ENCODE measurements around the gene COL19A1.

Gene COL19A1

GRCh38 chr6:70060680-70061079 lies 194.3 kb downstream of the COL19A1 start:
- no peak for DNase-seq (ENCODE audit: low read depth)

GRCh38 chr6:70061546-70061945 lies 195.2 kb downstream of the COL19A1 start:
- no peak for DNase-seq (ENCODE audit: low read depth)

GRCh38 chr6:70062010-70062409 lies 195.7 kb downstream of the COL19A1 start:
- no peak for DNase-seq (ENCODE audit: low read depth)

GRCh38 chr6:70072540-70073179 lies 206.3 kb downstream of the COL19A1 start:
- DNase-seq (ENCODE audit: low read depth): no peak

GRCh38 chr6:70073637-70074036 lies 207.3 kb downstream of the COL19A1 start:
- DNase-seq (ENCODE audit: low read depth): no peak

- no peak for DNase-seq (ENCODE audit: low read depth)
Observed at GRCh38 chr6:70079241-70079640, 212.9 kb downstream of the COL19A1 start.

- no peak for DNase-seq (ENCODE audit: low read depth)
Observed at GRCh38 chr6:70080443-70081070, 214.2 kb downstream of the COL19A1 start.

- no peak for DNase-seq (ENCODE audit: low read depth)
Observed at GRCh38 chr6:70082830-70083229, 216.5 kb downstream of the COL19A1 start.

GRCh38 chr6:70086806-70087205 lies 220.4 kb downstream of the COL19A1 start:
- DNase-seq (ENCODE audit: low read depth): no peak

GRCh38 chr6:70094156-70094555 lies 227.8 kb downstream of the COL19A1 start:
- DNase-seq (ENCODE audit: low read depth): no peak

- no peak for DNase-seq (ENCODE audit: low read depth)
Observed at GRCh38 chr6:70099732-70100131, 233.4 kb downstream of the COL19A1 start.

GRCh38 chr6:70103798-70104197 lies 237.4 kb downstream of the COL19A1 start:
- DNase-seq (ENCODE audit: low read depth): no peak

GRCh38 chr6:70107852-70108629 lies 241.7 kb downstream of the COL19A1 start:
- DNase-seq (ENCODE audit: low read depth): no peak

GRCh38 chr6:70110126-70111022 lies 244.0 kb downstream of the COL19A1 start:
- DNase-seq (ENCODE audit: low read depth): no peak

- no peak for DNase-seq (ENCODE audit: low read depth)
Observed at GRCh38 chr6:70111737-70112136, 245.4 kb downstream of the COL19A1 start.

- DNase-seq (ENCODE audit: low read depth): no peak
Observed at GRCh38 chr6:70112716-70113115, 246.4 kb downstream of the COL19A1 start.

GRCh38 chr6:70113171-70113570 lies 246.8 kb downstream of the COL19A1 start:
- DNase-seq (ENCODE audit: low read depth): no peak

GRCh38 chr6:70118670-70119069 lies 252.3 kb downstream of the COL19A1 start:
- DNase-seq (ENCODE audit: low read depth): no peak

- DNase-seq (ENCODE audit: low read depth): no peak
Observed at GRCh38 chr6:70119218-70119835, 253.0 kb downstream of the COL19A1 start.

- DNase-seq (ENCODE audit: low read depth): no peak
Observed at GRCh38 chr6:70124443-70124842, 258.1 kb downstream of the COL19A1 start.

GRCh38 chr6:70124882-70125545 lies 258.7 kb downstream of the COL19A1 start:
- DNase-seq (ENCODE audit: low read depth): no peak

All from stimulated activated CD8-positive, alpha-beta memory T cell treated with anti-CD3 and anti-CD28 coated beads, Interleukin-15, amount 100 ng/mL, for 1 hour (primary cell).